Glutamatergic neuron (in vitro differentiated cells): ENCODE results near the gene COBL. TPM values are rescaled to one million over a fixed set of nuclear protein-coding genes. Genes with fewer than 3 reads are reported as not detected.

Experiments used
- DNase-seq: peaks from one replicate; pipeline ENCODE4 v3.0.0; 2022
- H3K27ac Mint-ChIP-seq: one replicate; pipeline ENCODE4 v1.8.0; 2020; ENCODE audit warnings: mild to moderate bottlenecking, mixed read lengths, inconsistent platforms; ENCODE audit not compliant: unreplicated experiment
- H3K27me3 Mint-ChIP-seq: one replicate; pipeline ENCODE4 v1.8.0; 2020; ENCODE audit warnings: mild to moderate bottlenecking, moderate library complexity, mixed read lengths, inconsistent platforms; ENCODE audit not compliant: unreplicated experiment
- H3K36me3 Mint-ChIP-seq: one replicate; pipeline ENCODE4 v1.8.0; 2020; ENCODE audit warnings: mild to moderate bottlenecking, mixed read lengths, inconsistent platforms; ENCODE audit not compliant: unreplicated experiment
- H3K4me1 Mint-ChIP-seq: one replicate; pipeline ENCODE4 v1.8.0; 2020; ENCODE audit warnings: mild to moderate bottlenecking, low read depth, mixed read lengths, inconsistent platforms; ENCODE audit not compliant: unreplicated experiment
- H3K4me3 Mint-ChIP-seq: one replicate; pipeline ENCODE4 v1.8.0; 2020; ENCODE audit warnings: mild to moderate bottlenecking, mixed read lengths, inconsistent platforms; ENCODE audit not compliant: unreplicated experiment
- H3K9me3 Mint-ChIP-seq: one replicate; pipeline ENCODE4 v1.8.0; 2020; ENCODE audit warnings: mild to moderate bottlenecking, moderate library complexity, mixed read lengths, inconsistent platforms; ENCODE audit not compliant: unreplicated experiment
- total RNA-seq: library from RNA; stranded (reverse); fragmentation: NEBNext Ultra II Directional; extraction: Animal tissue kit (Norgen Biotek cat#: 25700); gene quantifications from one replicate; pipeline ENCODE4 v1.2.1, GENCODE V29; 2021; ENCODE audit not compliant: unreplicated experiment
- TF ChIP-seq, protein P1 (sequence below): fragments of 200-600 bp; sonication (generic); IDR thresholded peaks from one replicate; pipeline ENCODE4 v1.5.0; 2021; ENCODE audit not compliant: partially characterized antibody, unreplicated experiment

The COBL gene
- total RNA-seq, 1 donor from 2014 or later, result 3.3 TPM

DNA sequence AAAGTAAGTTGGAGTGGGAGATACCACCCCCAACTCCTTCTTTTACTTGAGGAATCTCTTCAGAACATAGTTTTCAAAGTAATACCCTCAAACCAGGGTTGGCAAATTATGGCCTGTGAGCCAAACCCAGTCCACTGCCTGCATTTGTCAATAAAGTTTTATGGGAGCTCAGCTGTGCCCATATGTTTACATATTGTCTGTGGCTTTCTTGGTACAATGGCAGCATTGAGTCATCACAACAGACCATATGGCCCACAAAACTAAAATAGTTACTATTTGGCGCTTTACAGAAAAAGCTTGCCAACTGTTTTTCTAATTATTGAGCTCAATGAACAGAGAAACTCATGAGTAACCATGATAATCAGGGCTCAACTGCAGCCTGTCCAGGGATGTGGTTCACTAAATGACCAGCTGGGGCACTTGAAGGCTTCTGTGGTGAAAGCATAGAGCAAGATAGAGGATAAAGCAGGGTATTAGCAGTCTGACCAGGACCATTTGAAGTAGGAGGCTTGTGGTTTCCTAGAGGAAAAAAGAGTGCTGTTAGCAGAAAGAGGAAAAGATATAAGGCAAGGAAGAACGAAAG, 337.9 kb downstream of the COBL start:
- TF ChIP-seq, protein P1, sequence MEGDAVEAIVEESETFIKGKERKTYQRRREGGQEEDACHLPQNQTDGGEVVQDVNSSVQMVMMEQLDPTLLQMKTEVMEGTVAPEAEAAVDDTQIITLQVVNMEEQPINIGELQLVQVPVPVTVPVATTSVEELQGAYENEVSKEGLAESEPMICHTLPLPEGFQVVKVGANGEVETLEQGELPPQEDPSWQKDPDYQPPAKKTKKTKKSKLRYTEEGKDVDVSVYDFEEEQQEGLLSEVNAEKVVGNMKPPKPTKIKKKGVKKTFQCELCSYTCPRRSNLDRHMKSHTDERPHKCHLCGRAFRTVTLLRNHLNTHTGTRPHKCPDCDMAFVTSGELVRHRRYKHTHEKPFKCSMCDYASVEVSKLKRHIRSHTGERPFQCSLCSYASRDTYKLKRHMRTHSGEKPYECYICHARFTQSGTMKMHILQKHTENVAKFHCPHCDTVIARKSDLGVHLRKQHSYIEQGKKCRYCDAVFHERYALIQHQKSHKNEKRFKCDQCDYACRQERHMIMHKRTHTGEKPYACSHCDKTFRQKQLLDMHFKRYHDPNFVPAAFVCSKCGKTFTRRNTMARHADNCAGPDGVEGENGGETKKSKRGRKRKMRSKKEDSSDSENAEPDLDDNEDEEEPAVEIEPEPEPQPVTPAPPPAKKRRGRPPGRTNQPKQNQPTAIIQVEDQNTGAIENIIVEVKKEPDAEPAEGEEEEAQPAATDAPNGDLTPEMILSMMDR, result no peak
- Mint-ChIP-seq H3K27ac (no peak overlapping the region), H3K27me3 (peaks cover 5% of the 10 kb centered on the region), H3K36me3 (peaks cover 5% of the 10 kb centered on the region), H3K4me1 (no peaks in the 10 kb centered on the region), H3K9me3 (peaks cover 1% of the 10 kb centered on the region), H3K4me3 (no peak overlapping the region)
- no peak for DNase-seq

DNA sequence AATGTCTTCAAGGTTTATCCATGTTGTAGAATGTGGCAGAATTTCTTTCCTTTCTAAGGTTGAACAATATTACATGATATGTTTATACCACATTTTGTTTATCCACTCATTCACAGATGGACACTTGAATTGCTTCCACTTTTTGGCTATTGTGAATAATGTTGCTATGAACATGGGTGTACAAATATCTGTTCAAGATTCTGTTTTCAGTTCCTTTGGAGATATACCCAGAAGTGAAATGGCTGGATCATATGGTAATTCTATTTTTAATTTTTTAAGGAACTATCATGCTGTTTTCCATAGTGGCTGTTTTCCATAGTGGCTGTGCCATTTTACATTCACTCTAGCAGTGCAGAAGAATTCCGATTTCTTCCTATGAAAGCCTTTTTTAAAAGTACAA, 339.2 kb downstream of the COBL start:
- H3K36me3 Mint-ChIP-seq, result peaks cover 5% of the 10 kb centered on the region
- H3K9me3 Mint-ChIP-seq, result peaks cover 1% of the 10 kb centered on the region
- H3K4me1 Mint-ChIP-seq, result no peaks in the 10 kb centered on the region
- TF ChIP-seq, protein P1, result no peak
- H3K27ac Mint-ChIP-seq, result no peak overlapping the region
- peaks cover 5% of the 10 kb centered on the region for H3K27me3 Mint-ChIP-seq
- no peak overlapping the region for H3K4me3 Mint-ChIP-seq
- no peak for DNase-seq

DNA sequence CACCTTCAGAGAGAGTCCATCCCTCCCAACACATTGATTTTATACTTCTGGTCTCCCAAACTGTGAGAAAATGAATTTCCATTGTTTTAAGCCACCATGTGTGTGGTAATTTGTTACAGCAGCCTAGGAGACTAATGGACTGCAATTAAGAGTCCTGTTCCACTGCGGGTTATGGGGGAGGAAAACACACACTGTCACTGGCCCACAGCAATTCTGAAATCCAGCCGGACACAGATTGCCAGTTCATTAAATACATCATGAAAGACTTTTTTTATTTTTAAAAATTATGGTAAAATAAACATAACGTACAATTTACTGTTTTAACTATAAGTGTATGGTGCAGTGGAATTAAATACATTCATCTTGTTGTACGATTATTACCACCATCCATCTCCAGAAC, 340.5 kb downstream of the COBL start:
- no peak overlapping the region for H3K4me3 Mint-ChIP-seq
- DNase-seq, result no peak
- TF ChIP-seq, protein P1, result no peak
- H3K4me1 Mint-ChIP-seq, result no peaks in the 10 kb centered on the region
- peaks cover 5% of the 10 kb centered on the region for H3K27me3 Mint-ChIP-seq
- H3K27ac Mint-ChIP-seq, result no peak overlapping the region
- peaks cover 3% of the 10 kb centered on the region for H3K9me3 Mint-ChIP-seq
- peaks cover 5% of the 10 kb centered on the region for H3K36me3 Mint-ChIP-seq

DNA sequence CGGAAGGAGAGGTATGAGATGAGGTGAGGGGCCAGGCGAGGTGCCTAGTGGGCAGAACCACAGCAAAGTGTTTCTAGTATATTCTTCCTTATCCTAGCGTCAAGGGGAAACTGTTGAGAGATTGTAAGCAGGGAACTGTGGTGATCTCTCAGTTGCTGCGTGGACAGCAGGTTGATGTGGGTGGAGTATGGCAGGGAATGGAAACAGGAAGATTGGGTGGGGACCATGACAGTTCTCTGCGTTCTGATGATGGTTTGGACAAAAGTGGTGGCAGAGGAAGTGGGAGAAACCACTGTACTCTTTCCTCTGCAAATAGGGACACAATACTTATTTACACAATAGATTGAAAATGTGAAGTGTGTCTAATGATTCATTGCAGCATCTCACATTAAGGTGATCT, 342.4 kb downstream of the COBL start:
- H3K4me1 Mint-ChIP-seq, result no peaks in the 10 kb centered on the region
- DNase-seq, result no peak
- H3K9me3 Mint-ChIP-seq, result peaks cover 3% of the 10 kb centered on the region
- TF ChIP-seq, protein P1, result no peak
- no peak overlapping the region for H3K4me3 Mint-ChIP-seq
- peaks cover 5% of the 10 kb centered on the region for H3K36me3 Mint-ChIP-seq
- peaks cover 5% of the 10 kb centered on the region for H3K27me3 Mint-ChIP-seq
- H3K27ac Mint-ChIP-seq, result no peak overlapping the region

DNA sequence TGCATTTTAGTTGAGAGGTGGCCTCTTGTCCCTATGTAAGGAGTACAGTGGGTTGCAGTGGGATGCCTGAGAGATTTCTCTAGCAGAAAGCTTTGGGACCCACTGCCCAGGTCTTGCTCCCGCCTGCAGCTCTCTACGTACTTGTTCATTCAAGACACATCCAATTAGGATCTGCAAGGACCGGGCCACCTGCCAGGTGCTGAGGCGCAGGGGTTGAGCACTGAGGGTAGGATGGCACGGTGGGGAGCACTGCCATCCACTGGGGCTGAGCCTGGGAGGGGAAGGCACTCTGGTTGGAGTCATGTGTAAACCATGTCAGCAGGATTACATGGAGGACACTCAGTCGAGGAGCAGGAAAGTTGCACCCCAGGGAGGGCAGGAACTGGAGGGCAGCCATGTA, 342.8 kb downstream of the COBL start:
- peaks cover 3% of the 10 kb centered on the region for H3K9me3 Mint-ChIP-seq
- H3K4me1 Mint-ChIP-seq, result no peaks in the 10 kb centered on the region
- TF ChIP-seq, protein P1, result no peak
- no peak for DNase-seq
- no peak overlapping the region for H3K4me3 Mint-ChIP-seq
- H3K27me3 Mint-ChIP-seq, result peaks cover 5% of the 10 kb centered on the region
- H3K36me3 Mint-ChIP-seq, result peaks cover 5% of the 10 kb centered on the region
- H3K27ac Mint-ChIP-seq, result no peak overlapping the region
